ENCODE data around the gene NEAT1. TPM values are rescaled to one million over a fixed set of nuclear protein-coding genes. Genes with fewer than 3 reads are reported as not detected.

The NEAT1 gene
- total and polyA plus RNA-seq, 2 experiments from 2014 or later = 5.3 to 7.2 TPM

- TF ChIP-seq CTCF (conservative IDR thresholded peaks at IDR 0.05; ENCODE audit: low read depth in 2 of 2) (no peak), ETS1 (IDR thresholded peaks at IDR 0.05) (no peak), POLR2AphosphoS5 (IDR thresholded peaks at IDR 0.05; ENCODE audit: low read depth) (no peak)
Measured at GRCh38 chr11:65401803-65402248, 20.8 kb upstream of the NEAT1 start (continued).

GRCh38 chr11:65402790-65403189 lies 19.8 kb upstream of the NEAT1 start:
- H3K4me1 ChIP-seq (ENCODE audit: insufficient read depth) = 0 out of 2 replicates have a peak, but pooled peaks cover 6% of the 10 kb centered on the region
- no peak overlapping the region for H3K4me2 ChIP-seq
- peaks cover 8% of the 10 kb centered on the region for H3K27me3 Mint-ChIP-seq (ENCODE audit: insufficient read depth, low read depth, poor library complexity)
- H2AFZ ChIP-seq = no peak overlapping the region
- H3K4me3 Mint-ChIP-seq = no peak overlapping the region
- H4K20me1 ChIP-seq (replicated peaks; ENCODE audit: insufficient read depth) = no peaks in the 10 kb centered on the region
- ATAC-seq (no peak), DNase-seq (ENCODE audit: low spot score) (no peak)
- no peaks in the 10 kb centered on the region for H3K27me3 ChIP-seq (ENCODE audit: insufficient read depth)
- H3K4me3 ChIP-seq = no peak overlapping the region
- H3K36me3 ChIP-seq (ENCODE audit: insufficient read depth) = no peaks in the 10 kb centered on the region
- H3K79me2 ChIP-seq (replicated peaks; ENCODE audit: insufficient read depth) = no peaks in the 10 kb centered on the region
- H3F3A ChIP-seq (replicated peaks; ENCODE audit: low read depth) = no peaks in the 10 kb centered on the region
- no peaks in the 10 kb centered on the region for H3K9me3 Mint-ChIP-seq
- H3K4me1 Mint-ChIP-seq = peaks cover 10% of the 10 kb centered on the region
- no peak overlapping the region for H3K27ac Mint-ChIP-seq
- H3K27ac ChIP-seq (ENCODE audit: low read depth) = no peak overlapping the region
- H3K9me2 ChIP-seq (ENCODE audit: insufficient read depth) = no peaks in the 10 kb centered on the region
- peaks cover 12% of the 10 kb centered on the region; the same call in 2 of the 3 replicates for H3K36me3 Mint-ChIP-seq (ENCODE audit: low read depth)
- TF ChIP-seq NANOG (IDR thresholded peaks at IDR 0.05; ENCODE audit: borderline replicate concordance) = no peak
- no peak for TF ChIP-seq REST (IDR thresholded peaks at IDR 0.05; ENCODE audit: unreplicated experiment)
- TF ChIP-seq ZNF462 (CRISPR knock-in tag; IDR thresholded peaks at IDR 0.05) = no peak
- no peak for TF ChIP-seq CREB1 (CRISPR knock-in tag; IDR thresholded peaks at IDR 0.05; ENCODE audit: low read depth)
- TF ChIP-seq EZH2phosphoT487 (IDR thresholded peaks at IDR 0.05; ENCODE audit: unreplicated experiment) = no peak
- TF ChIP-seq ZNF114 (CRISPR knock-in tag; IDR thresholded peaks at IDR 0.05) = no peak
- TF ChIP-seq EZH2 (IDR thresholded peaks at IDR 0.05; ENCODE audit: low read depth, unreplicated experiment) = no peak
- no peak for TF ChIP-seq ZNF331 (CRISPR knock-in tag; IDR thresholded peaks at IDR 0.05; ENCODE audit: low read depth)
- TF ChIP-seq STAT1 (IDR thresholded peaks at IDR 0.05; ENCODE audit: unreplicated experiment) = no peak
- TF ChIP-seq ETS1 (IDR thresholded peaks at IDR 0.05) = no peak

Measured in GM23338 (cell line).